ENCODE results near the gene GPR68.

DNA sequence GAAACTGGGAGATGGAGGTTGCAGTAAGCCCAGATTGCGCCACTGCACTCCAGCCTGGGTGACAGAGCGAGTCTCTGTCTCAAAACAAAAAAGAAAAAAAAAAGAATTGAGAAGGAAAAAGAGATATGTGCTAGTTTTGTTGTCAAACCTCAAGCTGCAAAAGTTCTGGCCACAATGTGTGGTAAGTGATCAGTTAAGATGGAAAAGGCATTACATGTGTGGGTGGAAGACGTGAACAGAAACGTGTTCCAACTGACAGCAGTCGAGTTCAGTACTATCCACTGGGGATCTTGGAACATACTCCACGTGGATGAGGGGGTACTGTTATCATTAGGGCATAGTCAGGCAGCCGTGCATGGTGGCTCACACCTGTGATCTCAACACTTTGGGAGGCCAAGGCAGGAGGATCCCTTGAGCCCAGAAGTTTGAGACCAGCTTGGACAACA, 17.3 kb downstream of the GPR68 start:
- TF ChIP-seq, protein P1, sequence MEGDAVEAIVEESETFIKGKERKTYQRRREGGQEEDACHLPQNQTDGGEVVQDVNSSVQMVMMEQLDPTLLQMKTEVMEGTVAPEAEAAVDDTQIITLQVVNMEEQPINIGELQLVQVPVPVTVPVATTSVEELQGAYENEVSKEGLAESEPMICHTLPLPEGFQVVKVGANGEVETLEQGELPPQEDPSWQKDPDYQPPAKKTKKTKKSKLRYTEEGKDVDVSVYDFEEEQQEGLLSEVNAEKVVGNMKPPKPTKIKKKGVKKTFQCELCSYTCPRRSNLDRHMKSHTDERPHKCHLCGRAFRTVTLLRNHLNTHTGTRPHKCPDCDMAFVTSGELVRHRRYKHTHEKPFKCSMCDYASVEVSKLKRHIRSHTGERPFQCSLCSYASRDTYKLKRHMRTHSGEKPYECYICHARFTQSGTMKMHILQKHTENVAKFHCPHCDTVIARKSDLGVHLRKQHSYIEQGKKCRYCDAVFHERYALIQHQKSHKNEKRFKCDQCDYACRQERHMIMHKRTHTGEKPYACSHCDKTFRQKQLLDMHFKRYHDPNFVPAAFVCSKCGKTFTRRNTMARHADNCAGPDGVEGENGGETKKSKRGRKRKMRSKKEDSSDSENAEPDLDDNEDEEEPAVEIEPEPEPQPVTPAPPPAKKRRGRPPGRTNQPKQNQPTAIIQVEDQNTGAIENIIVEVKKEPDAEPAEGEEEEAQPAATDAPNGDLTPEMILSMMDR (IDR thresholded peaks at IDR 0.05), result no peak
- TF ChIP-seq, protein P2, sequence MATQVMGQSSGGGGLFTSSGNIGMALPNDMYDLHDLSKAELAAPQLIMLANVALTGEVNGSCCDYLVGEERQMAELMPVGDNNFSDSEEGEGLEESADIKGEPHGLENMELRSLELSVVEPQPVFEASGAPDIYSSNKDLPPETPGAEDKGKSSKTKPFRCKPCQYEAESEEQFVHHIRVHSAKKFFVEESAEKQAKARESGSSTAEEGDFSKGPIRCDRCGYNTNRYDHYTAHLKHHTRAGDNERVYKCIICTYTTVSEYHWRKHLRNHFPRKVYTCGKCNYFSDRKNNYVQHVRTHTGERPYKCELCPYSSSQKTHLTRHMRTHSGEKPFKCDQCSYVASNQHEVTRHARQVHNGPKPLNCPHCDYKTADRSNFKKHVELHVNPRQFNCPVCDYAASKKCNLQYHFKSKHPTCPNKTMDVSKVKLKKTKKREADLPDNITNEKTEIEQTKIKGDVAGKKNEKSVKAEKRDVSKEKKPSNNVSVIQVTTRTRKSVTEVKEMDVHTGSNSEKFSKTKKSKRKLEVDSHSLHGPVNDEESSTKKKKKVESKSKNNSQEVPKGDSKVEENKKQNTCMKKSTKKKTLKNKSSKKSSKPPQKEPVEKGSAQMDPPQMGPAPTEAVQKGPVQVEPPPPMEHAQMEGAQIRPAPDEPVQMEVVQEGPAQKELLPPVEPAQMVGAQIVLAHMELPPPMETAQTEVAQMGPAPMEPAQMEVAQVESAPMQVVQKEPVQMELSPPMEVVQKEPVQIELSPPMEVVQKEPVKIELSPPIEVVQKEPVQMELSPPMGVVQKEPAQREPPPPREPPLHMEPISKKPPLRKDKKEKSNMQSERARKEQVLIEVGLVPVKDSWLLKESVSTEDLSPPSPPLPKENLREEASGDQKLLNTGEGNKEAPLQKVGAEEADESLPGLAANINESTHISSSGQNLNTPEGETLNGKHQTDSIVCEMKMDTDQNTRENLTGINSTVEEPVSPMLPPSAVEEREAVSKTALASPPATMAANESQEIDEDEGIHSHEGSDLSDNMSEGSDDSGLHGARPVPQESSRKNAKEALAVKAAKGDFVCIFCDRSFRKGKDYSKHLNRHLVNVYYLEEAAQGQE (IDR thresholded peaks at IDR 0.05; ENCODE audit: insufficient read depth in 1 of 2, low read depth in 2 of 2, low read length in 1 of 2), result no peak
- TF ChIP-seq POLR2AphosphoS5 (IDR thresholded peaks at IDR 0.05; ENCODE audit: low read depth, low read length), result no peak

Data from Panc1 (cell line).